Measurements from ENCODE around the gene UBE4A. TPM values are rescaled to one million over a fixed set of nuclear protein-coding genes. Genes with fewer than 3 reads are reported as not detected.
A peak's percentile ranks its signal among the peaks of the same experiment; 100 is the strongest.
"Not testable (repeated sequence)": the region's sequence is repeated elsewhere in the genome, so short reads cannot be mapped to it uniquely, and the experiment has no call there.

The UBE4A gene
- total RNA-seq, 3 donors from 2014 or later, result 42.3 to 50.1 (median 46.1) TPM

DNA sequence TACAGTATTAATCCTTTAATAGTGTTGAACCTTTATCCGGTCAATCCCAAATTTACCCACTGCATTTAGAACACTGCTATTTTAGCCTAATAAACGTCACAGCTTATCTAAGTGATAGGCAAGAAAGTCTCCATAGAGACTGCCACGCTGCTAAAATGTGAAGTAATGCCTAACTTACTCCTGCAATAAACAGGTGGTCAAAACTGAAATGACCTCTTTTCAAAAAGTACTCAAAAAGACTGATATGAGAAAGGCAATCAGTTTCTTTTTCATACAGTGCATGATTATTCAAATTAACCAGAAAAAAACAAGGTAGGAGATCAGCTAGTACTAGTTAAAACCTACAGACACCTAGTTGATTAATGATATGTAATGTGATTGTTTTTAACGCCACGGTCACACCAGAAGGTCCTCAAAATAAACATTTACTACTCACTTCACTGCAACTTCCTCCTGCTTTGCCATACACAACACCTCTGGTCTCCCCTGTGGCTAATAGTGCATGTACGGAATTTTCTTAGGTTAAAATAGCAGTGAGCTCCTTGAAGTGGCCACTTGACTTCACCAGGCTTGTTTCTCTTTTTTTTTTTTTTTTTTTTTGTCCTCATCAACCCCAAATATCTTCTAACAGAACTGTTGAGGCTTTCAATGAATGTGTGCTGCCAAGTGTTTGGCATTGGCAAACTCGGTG, 50.8 kb downstream of the UBE4A start:
- H3K4me3 ChIP-seq, result no peak overlapping the region
- no peaks in the 10 kb centered on the region for H3K9me3 ChIP-seq
- DNase-seq (no peak), ATAC-seq (no peak)
- H3K4me1 ChIP-seq (ENCODE audit: low read depth), result peaks cover 12% of the 10 kb centered on the region
- TF ChIP-seq, protein P1, sequence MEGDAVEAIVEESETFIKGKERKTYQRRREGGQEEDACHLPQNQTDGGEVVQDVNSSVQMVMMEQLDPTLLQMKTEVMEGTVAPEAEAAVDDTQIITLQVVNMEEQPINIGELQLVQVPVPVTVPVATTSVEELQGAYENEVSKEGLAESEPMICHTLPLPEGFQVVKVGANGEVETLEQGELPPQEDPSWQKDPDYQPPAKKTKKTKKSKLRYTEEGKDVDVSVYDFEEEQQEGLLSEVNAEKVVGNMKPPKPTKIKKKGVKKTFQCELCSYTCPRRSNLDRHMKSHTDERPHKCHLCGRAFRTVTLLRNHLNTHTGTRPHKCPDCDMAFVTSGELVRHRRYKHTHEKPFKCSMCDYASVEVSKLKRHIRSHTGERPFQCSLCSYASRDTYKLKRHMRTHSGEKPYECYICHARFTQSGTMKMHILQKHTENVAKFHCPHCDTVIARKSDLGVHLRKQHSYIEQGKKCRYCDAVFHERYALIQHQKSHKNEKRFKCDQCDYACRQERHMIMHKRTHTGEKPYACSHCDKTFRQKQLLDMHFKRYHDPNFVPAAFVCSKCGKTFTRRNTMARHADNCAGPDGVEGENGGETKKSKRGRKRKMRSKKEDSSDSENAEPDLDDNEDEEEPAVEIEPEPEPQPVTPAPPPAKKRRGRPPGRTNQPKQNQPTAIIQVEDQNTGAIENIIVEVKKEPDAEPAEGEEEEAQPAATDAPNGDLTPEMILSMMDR (IDR thresholded peaks at IDR 0.05), result no peak
- no peaks in the 10 kb centered on the region for H3K36me3 ChIP-seq (ENCODE audit: low read depth)
- intact Hi-C loops (cut with DNase I, micrococcal nuclease), result no loop called here

DNA sequence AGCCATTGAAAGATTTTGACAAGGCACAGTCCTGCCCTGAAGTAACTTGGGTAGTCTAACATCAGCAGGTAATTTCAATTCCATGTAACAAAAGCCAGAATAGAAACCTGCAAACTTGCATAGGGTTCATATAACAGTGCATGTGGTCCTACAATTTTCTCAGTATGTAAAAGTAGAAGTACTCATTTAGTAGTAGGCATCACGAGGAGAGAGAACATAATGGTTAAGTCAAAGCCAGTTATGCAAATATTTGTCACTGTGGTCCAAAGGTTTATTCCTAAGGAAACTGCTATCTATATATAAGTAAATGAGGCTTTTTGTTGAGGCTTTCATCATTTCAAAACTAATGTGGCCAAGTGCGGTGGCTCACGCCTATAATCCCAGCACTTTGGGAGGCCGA, 52.1 kb downstream of the UBE4A start:
- ATAC-seq (peak; percentile 58), DNase-seq (no peak)
- TF ChIP-seq, protein P1 (IDR thresholded peaks at IDR 0.05), result no peak
- Histone ChIP-seq H3K9me3 (no peaks in the 10 kb centered on the region), H3K36me3 (ENCODE audit: low read depth) (no peaks in the 10 kb centered on the region), H3K4me1 (ENCODE audit: low read depth) (peaks cover 15% of the 10 kb centered on the region), H3K4me3 (no peak overlapping the region)
- intact Hi-C loops (cut with DNase I, micrococcal nuclease), result no loop called here

DNA sequence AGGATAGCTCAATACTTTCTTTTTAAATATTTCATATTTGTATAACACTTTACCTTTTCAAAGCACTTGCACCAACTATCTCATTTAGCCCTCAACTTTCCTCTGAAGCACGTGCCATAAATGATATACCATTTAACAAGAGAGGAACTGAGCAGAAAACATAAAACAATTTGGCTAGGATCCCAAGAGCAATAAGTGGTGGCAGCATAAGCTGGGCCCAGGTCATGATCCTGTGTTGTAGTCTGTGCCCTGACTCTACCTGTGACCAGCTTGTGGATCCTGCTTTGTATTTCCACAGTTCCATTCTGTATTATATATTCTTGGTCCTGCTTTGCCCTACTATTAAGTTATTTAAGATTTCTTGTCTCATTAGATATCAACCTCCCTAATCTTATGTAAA, 53.5 kb downstream of the UBE4A start:
- Histone ChIP-seq H3K9me3 (no peaks in the 10 kb centered on the region), H3K4me3 (no peak overlapping the region), H3K4me1 (ENCODE audit: low read depth) (peaks cover 15% of the 10 kb centered on the region), H3K36me3 (ENCODE audit: low read depth) (no peaks in the 10 kb centered on the region)
- TF ChIP-seq, protein P1 (IDR thresholded peaks at IDR 0.05), result no peak
- peak in 1 of 3 donors; percentile 17 for DNase-seq
- peak; percentile 55 for ATAC-seq
- intact Hi-C loops (cut with DNase I, micrococcal nuclease), result no loop called here

DNA sequence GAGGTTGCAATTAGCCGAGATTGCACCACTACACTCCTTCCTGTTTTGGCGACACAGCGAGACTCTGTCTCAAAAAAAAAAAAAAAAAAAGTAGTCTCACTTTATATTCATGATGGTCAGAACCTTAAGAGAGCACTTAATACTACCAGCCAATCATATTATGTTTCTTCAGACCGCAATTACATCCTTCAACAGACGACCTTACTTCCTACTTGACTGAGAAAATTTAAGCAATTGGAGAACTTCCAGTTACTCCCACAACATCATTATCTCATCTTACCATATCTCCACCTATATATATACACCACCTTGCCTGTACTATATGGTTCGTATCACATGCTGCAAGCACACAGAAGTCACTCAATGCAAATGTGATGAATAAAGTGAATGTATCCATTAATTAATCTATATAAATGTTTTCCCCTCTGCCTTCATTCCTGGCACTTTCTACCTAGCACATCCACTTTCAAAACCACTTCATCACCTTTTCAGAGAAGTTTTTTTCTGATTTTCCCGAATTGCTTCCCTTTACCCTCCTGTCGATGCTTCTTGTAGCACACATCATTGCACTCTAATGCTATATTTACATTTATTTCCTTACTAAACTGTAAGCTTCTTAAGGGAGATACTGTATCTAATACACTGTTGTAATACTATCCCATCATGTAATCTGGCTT, 55.8 kb downstream of the UBE4A start:
- no peak for DNase-seq
- TF ChIP-seq, protein P1 (IDR thresholded peaks at IDR 0.05), result no peak
- no peaks in the 10 kb centered on the region for H3K9me3 ChIP-seq
- no peak overlapping the region for H3K4me3 ChIP-seq
- intact Hi-C loops (cut with DNase I, micrococcal nuclease), result no loop called here
- no peak for ATAC-seq
- H3K4me1 ChIP-seq (ENCODE audit: low read depth), result peaks cover 15% of the 10 kb centered on the region
- H3K36me3 ChIP-seq (ENCODE audit: low read depth), result no peaks in the 10 kb centered on the region

DNA sequence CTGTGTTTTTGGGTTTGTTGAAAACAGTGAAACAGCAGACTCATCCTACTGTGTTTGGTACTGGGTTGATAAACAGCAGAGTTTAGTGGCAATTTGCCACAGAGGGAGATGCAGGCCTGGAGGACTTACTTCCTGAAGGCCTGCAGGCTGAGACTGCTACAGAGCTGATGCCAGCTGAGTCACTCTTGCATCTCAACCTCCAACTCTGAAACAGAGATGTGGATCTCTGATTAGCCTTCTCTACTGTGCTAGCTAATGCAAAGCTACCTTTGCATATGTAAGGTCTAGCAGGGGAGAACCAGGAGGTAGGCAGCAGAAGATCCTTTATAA, 56.3 kb downstream of the UBE4A start:
- Histone ChIP-seq H3K36me3 (ENCODE audit: low read depth) (no peaks in the 10 kb centered on the region), H3K4me3 (no peak overlapping the region), H3K9me3 (no peaks in the 10 kb centered on the region), H3K4me1 (ENCODE audit: low read depth) (peaks cover 15% of the 10 kb centered on the region)
- TF ChIP-seq, protein P1 (IDR thresholded peaks at IDR 0.05), result no peak
- DNase-seq (peak in 1 of 3 donors; percentile 51), ATAC-seq (peak; percentile 66)
- intact Hi-C loops (cut with DNase I, micrococcal nuclease), result no loop called here

DNA sequence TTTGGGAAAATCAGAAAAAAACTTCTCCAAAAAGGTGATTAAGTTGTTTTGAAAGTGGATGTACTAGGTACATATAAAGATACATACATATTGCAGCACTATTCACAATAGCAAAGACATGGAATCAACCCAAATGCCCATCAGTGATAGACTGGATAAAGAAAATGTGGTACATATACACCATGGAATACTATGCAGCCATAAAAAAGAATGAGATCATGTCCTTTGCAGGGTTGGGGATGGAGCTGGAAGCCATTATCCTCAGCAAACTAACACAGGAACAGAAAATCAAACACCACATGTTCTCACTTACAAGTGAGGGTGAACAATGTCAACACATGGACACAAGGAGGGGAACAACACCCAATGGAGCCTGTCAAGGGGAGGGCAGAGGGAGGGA, 57.5 kb downstream of the UBE4A start:
- H3K36me3 ChIP-seq (ENCODE audit: low read depth); DNase-seq; intact Hi-C loops (cut with DNase I, micrococcal nuclease); ATAC-seq; H3K9me3 ChIP-seq; H3K4me3 ChIP-seq: not testable (repeated sequence)
- peaks cover 11% of the 10 kb centered on the region for H3K4me1 ChIP-seq (ENCODE audit: low read depth)

All from mucosa of descending colon (tissue), 3 donors.